Measurements from ENCODE around the gene RAB6D.
A peak's percentile ranks its signal among the peaks of the same experiment; 100 is the strongest.
"Not testable (repeated sequence)": the region's sequence is repeated elsewhere in the genome, so short reads cannot be mapped to it uniquely, and the experiment has no call there.

The RAB6D gene

GRCh38 chr2:131365452-131365851, 1.5 kb upstream of the RAB6D start:
- no peak for DNase-seq

- DNase-seq, result not testable (repeated sequence)
Observed at GRCh38 chr2:131363213-131363612, 755 bp downstream of the RAB6D start.

DNA sequence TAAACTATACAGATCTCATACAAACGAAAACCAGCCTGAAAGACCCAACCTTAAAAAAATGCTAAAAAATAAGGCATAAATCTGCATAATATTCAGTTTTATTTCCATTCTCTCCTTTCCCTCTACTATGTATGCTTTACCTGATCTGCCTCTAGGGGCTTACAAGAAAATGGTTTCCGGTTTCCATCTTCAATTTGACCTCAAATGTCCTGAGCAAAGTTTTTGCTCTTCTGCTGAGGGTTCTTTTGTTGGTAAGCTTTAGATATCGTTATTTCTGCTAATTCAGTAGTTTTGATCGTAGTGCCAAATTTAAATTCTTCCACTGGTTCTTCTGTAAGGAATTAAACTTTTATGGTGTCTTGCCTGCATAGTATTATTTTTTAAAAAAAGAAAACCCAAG, 2.2 kb downstream of the RAB6D start:
- DNase-seq, result not testable (repeated sequence)

DNA sequence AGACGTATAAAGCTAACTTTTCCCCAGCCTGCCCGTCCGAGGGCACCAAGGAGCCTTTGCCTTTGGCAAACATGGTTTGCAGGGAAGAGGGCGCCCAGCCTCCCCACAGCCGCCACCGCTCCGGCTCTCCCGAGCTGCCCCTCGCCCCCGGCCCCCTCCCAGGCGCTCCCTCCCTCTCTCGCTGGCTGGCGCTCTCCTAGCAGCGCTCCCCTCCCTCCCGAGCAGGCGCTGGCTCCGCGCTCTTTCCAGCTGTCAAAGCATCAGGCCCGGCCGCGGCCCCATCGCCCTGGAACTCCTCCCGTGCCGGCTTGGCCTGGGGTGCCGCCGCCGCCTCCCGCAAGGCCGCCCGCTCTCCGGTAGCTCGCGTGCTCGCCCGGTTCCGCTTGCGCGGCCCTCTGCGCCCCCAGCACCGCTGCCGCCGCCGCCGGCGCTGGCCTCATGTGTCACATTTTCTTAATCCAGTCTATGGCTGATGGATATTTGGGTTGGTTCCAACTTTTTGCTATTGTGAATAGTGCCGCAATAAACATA, 10.7 kb downstream of the RAB6D start:
- DNase-seq, result not testable (repeated sequence)

DNA sequence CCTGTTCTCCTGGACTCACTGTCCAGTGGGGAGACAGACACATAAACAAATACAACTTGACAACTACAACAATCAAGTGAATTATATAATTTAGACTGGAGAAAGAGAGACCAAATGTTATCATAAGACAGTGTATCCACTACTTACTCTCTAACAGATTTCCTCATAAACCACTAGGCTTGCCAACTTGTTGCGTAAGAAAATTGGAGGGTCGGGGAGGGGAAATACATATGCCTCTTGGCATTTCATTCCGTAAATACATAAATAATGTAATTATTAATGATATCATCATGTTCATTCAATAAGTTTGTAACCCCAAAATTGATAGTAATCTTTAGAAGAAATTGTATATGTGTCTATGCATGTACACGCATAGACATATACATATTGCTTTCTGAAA, 14.9 kb downstream of the RAB6D start:
- no peak for DNase-seq

- DNase-seq, result not testable (repeated sequence)
Observed at GRCh38 chr2:131347035-131347434, 16.9 kb downstream of the RAB6D start.

DNA sequence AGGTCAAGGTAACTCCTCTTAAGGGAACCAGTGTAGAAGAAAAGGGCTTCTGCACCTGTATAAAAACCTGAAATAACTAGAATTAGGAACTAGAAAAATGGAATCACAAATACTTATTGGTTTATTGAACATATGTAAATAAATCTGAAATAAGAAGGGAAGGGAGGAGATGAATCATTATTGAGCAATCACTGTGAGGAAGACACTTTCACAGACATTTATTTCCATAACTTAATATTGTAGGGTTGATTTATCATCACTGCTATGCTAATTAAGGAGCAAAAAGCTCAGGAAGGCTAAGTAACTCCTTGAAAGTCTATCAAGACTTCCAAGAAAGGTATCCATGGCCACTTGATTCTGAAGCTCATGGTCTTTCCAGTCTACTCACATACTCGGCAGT, 24.7 kb downstream of the RAB6D start:
- not testable (repeated sequence) for DNase-seq

GRCh38 chr2:131335319-131335718, 28.6 kb downstream of the RAB6D start:
- DNase-seq, result peak; percentile 43

GRCh38 chr2:131332709-131333108, 31.3 kb downstream of the RAB6D start:
- not testable (repeated sequence) for DNase-seq

DNA sequence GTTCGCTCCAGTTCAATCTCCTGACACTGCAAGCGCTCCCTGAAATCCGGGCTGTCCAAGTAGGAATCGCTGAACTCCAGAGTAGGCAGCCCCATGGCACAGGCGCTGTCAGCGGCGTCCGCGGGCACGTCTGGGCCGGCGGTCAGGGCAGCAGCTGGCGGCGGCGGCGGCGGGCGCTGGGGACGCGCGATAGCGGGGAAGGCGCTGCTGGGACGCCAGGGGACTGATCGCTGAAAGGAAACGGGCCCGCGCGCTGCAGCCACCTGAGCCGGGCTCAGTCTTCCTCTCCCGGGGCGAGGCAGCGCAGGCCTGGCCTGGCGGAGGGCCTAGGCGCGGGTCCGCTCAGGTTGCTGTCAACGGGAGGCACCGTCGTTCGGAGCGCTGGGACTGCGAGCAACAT, 33.0 kb downstream of the RAB6D start:
- DNase-seq, result not testable (repeated sequence)

- DNase-seq, result no peak
Observed at GRCh38 chr2:131322209-131322608, 41.8 kb downstream of the RAB6D start.

- not testable (repeated sequence) for DNase-seq
Observed at GRCh38 chr2:131321344-131321743, 42.6 kb downstream of the RAB6D start.

DNA sequence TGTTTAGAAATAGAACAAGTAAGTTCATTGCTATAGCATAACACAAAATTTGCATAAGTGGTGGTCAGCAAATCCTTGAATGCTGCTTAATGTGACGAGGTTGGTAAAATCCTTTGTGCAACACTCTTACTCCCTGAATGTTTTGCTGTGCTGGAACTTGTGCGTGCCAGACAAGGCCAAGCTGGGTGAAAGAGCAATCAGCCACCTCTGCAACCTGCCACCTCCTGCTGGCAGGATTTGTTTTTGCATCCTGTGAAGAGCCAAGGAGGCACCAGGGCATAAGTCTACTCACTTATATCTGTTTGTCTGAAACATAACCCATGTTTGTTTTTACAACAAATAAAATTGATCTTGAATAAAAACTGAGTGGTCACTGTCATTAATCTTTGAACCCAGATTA, 53.0 kb downstream of the RAB6D start:
- not testable (repeated sequence) for DNase-seq

All from NCI-H226 (cell line).